H9 (cell line): ENCODE data around the gene MEIG1. TPM values are rescaled to one million over a fixed set of nuclear protein-coding genes. Genes with fewer than 3 reads are reported as not detected.

Experiments used
- DNase-seq: peaks from one replicate; pipeline ENCODE4 v3.0.0-alpha.2; 2017
- H2AFZ ChIP-seq: one replicate; pipeline ENCODE4 v1.6.1; 2013; ENCODE audit warnings: mild to moderate bottlenecking, low read length, control low read depth, moderate library complexity
- H2AK5ac ChIP-seq: 2 replicates; pipeline ENCODE4 v1.6.1; 2013; ENCODE audit warnings: low read length, control low read depth, mixed read lengths; ENCODE audit not compliant: insufficient read length
- H2BK120ac ChIP-seq: one replicate; pipeline ENCODE4 v1.6.1; 2013; ENCODE audit warnings: low read depth, mild to moderate bottlenecking, low read length, control low read depth, inconsistent platforms; ENCODE audit not compliant: poor library complexity, severe bottlenecking
- H2BK12ac ChIP-seq: 2 replicates; pipeline ENCODE4 v1.6.1; 2013; ENCODE audit warnings: low read length, control low read depth, mixed read lengths, low read depth; ENCODE audit not compliant: insufficient read length
- H2BK15ac ChIP-seq: 2 replicates; pipeline ENCODE4 v1.6.1; 2013; ENCODE audit warnings: low read depth, low read length, control low read depth
- H2BK20ac ChIP-seq: one replicate; pipeline ENCODE4 v1.6.1; 2013; ENCODE audit warnings: low read depth, mild to moderate bottlenecking, low read length, control low read depth, inconsistent platforms; ENCODE audit not compliant: poor library complexity, severe bottlenecking
- H2BK5ac ChIP-seq: 2 replicates; pipeline ENCODE4 v1.6.1; 2013; ENCODE audit warnings: low read length, control low read depth, mixed read lengths; ENCODE audit not compliant: insufficient read length
- H3K14ac ChIP-seq: 2 replicates; pipeline ENCODE4 v1.6.1; 2013; ENCODE audit warnings: low read length, control low read depth; ENCODE audit not compliant: insufficient read depth
- H3K18ac ChIP-seq: 2 replicates; pipeline ENCODE4 v1.6.1; 2013; ENCODE audit warnings: low read depth, mild to moderate bottlenecking, mixed read lengths, low read length, control low read depth; ENCODE audit not compliant: insufficient read length
- H3K23ac ChIP-seq: 2 replicates; pipeline ENCODE4 v1.6.1; 2013; ENCODE audit warnings: low read length, control low read depth, mixed read lengths, low read depth; ENCODE audit not compliant: insufficient read length
- H3K23me2 ChIP-seq: 2 replicates; pipeline ENCODE4 v1.6.1; 2013; ENCODE audit warnings: low read depth, mild to moderate bottlenecking, mixed read lengths, low read length, control low read depth; ENCODE audit not compliant: insufficient read length, poor library complexity, severe bottlenecking
- H3K27ac ChIP-seq: 2 replicates; pipeline ENCODE4 v1.5.1; 2013; ENCODE audit warnings: low read length, control low read depth, mixed read lengths, low read depth; ENCODE audit not compliant: insufficient read length
- H3K27me3 ChIP-seq: 2 replicates; pipeline ENCODE4 v1.6.1; 2013; ENCODE audit warnings: low read length, control low read depth, inconsistent platforms; ENCODE audit not compliant: insufficient read depth
- H3K4ac ChIP-seq: 2 replicates; pipeline ENCODE4 v1.6.1; 2013; ENCODE audit warnings: low read depth, mild to moderate bottlenecking, control low read depth, inconsistent platforms, low read length, moderate library complexity
- H3K4me1 ChIP-seq: 2 replicates; pipeline ENCODE4 v1.6.1; 2013; ENCODE audit warnings: low read length, control low read depth, inconsistent platforms; ENCODE audit not compliant: insufficient read depth
- H3K4me2 ChIP-seq: 2 replicates; pipeline ENCODE4 v1.6.1; 2013; ENCODE audit warnings: low read length, control low read depth, mixed read lengths; ENCODE audit not compliant: insufficient read length, insufficient read depth
- H3K56ac ChIP-seq: 2 replicates; pipeline ENCODE4 v1.6.1; 2013; ENCODE audit warnings: low read depth, mild to moderate bottlenecking, mixed read lengths, low read length, control low read depth; ENCODE audit not compliant: insufficient read length
- H3K79me1 ChIP-seq: 2 replicates; pipeline ENCODE4 v1.6.1; 2013; ENCODE audit warnings: low read depth, mild to moderate bottlenecking, moderate library complexity, low read length, control low read depth, inconsistent platforms; ENCODE audit not compliant: insufficient read depth, poor library complexity, severe bottlenecking
- H3K79me2 ChIP-seq: 2 replicates; pipeline ENCODE4 v1.6.1; 2013; ENCODE audit warnings: low read length, control low read depth, inconsistent platforms; ENCODE audit not compliant: insufficient read depth
- H3K9ac ChIP-seq: 2 replicates; pipeline ENCODE4 v1.6.1; 2013; ENCODE audit warnings: low read length, control low read depth, mixed read lengths; ENCODE audit not compliant: insufficient read length; ENCODE audit errors: extremely low read depth
- H3K9me3 ChIP-seq: one replicate; pipeline ENCODE4 v1.6.1; 2013; ENCODE audit warnings: low read depth, low read length, inconsistent platforms; ENCODE audit not compliant: control insufficient read depth
- H3T11ph ChIP-seq: one replicate; pipeline ENCODE4 v1.6.1; 2013; ENCODE audit warnings: mild to moderate bottlenecking, low read length, control low read depth, inconsistent platforms
- H4K20me1 ChIP-seq: one replicate; pipeline ENCODE4 v1.6.1; 2013; ENCODE audit not compliant: control insufficient read depth, insufficient read length, insufficient read depth
- H4K5ac ChIP-seq: 2 replicates; pipeline ENCODE4 v1.6.1; 2013; ENCODE audit warnings: low read depth, mild to moderate bottlenecking, mixed read lengths, low read length, control low read depth; ENCODE audit not compliant: insufficient read length
- H4K8ac ChIP-seq: replicated peaks from 2 replicates; pipeline ENCODE4 v1.6.1; 2013; ENCODE audit warnings: low read length, control low read depth, mixed read lengths, low read depth; ENCODE audit not compliant: insufficient read length
- H4K91ac ChIP-seq: 2 replicates; pipeline ENCODE4 v1.6.1; 2013; ENCODE audit warnings: low read depth, mild to moderate bottlenecking, moderate library complexity, mixed read lengths, low read length, control low read depth; ENCODE audit not compliant: insufficient read length
- H3K27ac Mint-ChIP-seq, 3 experiments: 2 replicates in 2 of 3; 3 replicates in 1 of 3; pipeline ENCODE4 v1.8.0; 2020 to 2021; ENCODE audit warnings: mixed read lengths in 3 of 3, mild to moderate bottlenecking in 1 of 3, moderate library complexity in 1 of 3
- H3K27me3 Mint-ChIP-seq: 2 replicates; pipeline ENCODE4 v1.8.0; 2021; ENCODE audit warnings: low read depth, mild to moderate bottlenecking, moderate library complexity, mixed read lengths
- H3K36me3 Mint-ChIP-seq, 3 experiments: 2 replicates in 2 of 3; 3 replicates in 1 of 3; pipeline ENCODE4 v1.8.0; 2020 to 2021; ENCODE audit warnings: low read depth in 3 of 3, mixed read lengths in 3 of 3; ENCODE audit not compliant: insufficient read depth in 1 of 3
- H3K4me1 Mint-ChIP-seq, 2 experiments: 2 replicates each; pipeline ENCODE4 v1.8.0; 2020; ENCODE audit warnings: mixed read lengths in 2 of 2
- H3K4me3 Mint-ChIP-seq, 2 experiments: 2 replicates in 1 of 2; 3 replicates in 1 of 2; pipeline ENCODE4 v1.8.0; 2020 to 2021; ENCODE audit warnings: mild to moderate bottlenecking in 2 of 2, mixed read lengths in 2 of 2, moderate library complexity in 1 of 2
- H3K9me3 Mint-ChIP-seq, 2 experiments: 2 replicates in 1 of 2; 3 replicates in 1 of 2; pipeline ENCODE4 v1.8.0; 2020; ENCODE audit warnings: mild to moderate bottlenecking in 2 of 2, mixed read lengths in 2 of 2, moderate library complexity in 1 of 2
- CTCF ChIP-seq: fragments of 200-600 bp; sonication (generic); conservative IDR thresholded peaks from 3 replicates; pipeline ENCODE4 v1.8.0; 2021; ENCODE audit warnings: antibody characterized with exemption, mild to moderate bottlenecking
- WGBS: extraction: QIAGEN DNeasy Blood & Tissue Kit; methylation state at CpG from one replicate; pipeline ENCODE4 v1.1.7; 2013; ENCODE audit warnings: missing lambda C conversion rate, low lambda C conversion rate, mixed read lengths; ENCODE audit not compliant: insufficient read length; ENCODE audit errors: extremely low coverage; 5-methylcytosine and 5-hydroxymethylcytosine counted together
- total RNA-seq: library from RNA; stranded (reverse); gene quantifications from 2 replicates; pipeline ENCODE4 v1.2.1, GENCODE V29; 2021

The MEIG1 gene
- total RNA-seq, 1 experiment from 2014 or later = 0.72 TPM

DNA sequence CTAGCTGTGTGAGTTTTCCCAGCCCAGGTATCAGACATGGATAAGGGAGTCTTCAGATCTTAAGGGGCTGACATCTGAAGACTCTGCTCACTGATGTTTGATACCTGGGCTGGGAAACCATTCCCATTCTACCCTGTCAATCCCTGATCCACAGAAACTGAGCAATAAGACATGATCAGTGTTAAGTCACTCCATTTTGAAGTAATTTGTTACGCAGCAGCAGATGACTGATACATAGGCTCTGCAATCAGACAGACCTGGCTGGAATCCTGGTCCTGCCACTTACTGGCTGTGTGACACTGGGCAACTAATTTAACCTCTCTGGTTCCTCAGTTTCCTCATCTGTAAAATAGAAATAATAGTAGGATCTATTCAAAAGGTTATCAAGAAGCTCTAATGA lies 11.9 kb upstream of the MEIG1 start:
- no peak overlapping the region for H3K27ac ChIP-seq
- peaks cover 4% of the 10 kb centered on the region for H3K79me1 ChIP-seq
- no peak overlapping the region for H3T11ph ChIP-seq
- H3K4me1 Mint-ChIP-seq = peaks cover 9 to 11% of the 10 kb centered on the region in 2 experiments
- no peak overlapping the region for H2BK15ac ChIP-seq
- H4K20me1 ChIP-seq = no peaks in the 10 kb centered on the region
- no peak overlapping the region for H3K27ac Mint-ChIP-seq
- H3K36me3 Mint-ChIP-seq = peaks cover 13 to 55% (median 32%) of the 10 kb centered on the region in 3 experiments
- H2BK120ac ChIP-seq = no peak overlapping the region
- H3K18ac ChIP-seq = no peak overlapping the region
- no peak overlapping the region for H3K9ac ChIP-seq
- no peaks in the 10 kb centered on the region for H3K27me3 Mint-ChIP-seq
- no peak overlapping the region for H3K4me3 Mint-ChIP-seq
- no peak overlapping the region for H4K91ac ChIP-seq
- no peak overlapping the region for H3K23ac ChIP-seq
- no peaks in the 10 kb centered on the region for H3K23me2 ChIP-seq
- no peaks in the 10 kb centered on the region for H3K79me2 ChIP-seq
- H3K4me1 ChIP-seq = 0 out of 2 replicates have a peak, but pooled peaks cover 2% of the 10 kb centered on the region
- no peaks in the 10 kb centered on the region for H3K27me3 ChIP-seq
- no peak overlapping the region for H2AFZ ChIP-seq
- no CpG with 5 or more reads among the region's 1 CpG for WGBS
- TF ChIP-seq CTCF = no peak
- H3K9me3 ChIP-seq = no peaks in the 10 kb centered on the region
- no peak overlapping the region for H3K4ac ChIP-seq
- H4K8ac ChIP-seq = no peak overlapping the region
- H2BK12ac ChIP-seq = no peak overlapping the region
- H2BK5ac ChIP-seq = no peak overlapping the region
- H3K14ac ChIP-seq = no peak overlapping the region
- no peak for DNase-seq
- H2AK5ac ChIP-seq = no peak overlapping the region
- no peak overlapping the region for H3K4me2 ChIP-seq
- H2BK20ac ChIP-seq = no peak overlapping the region
- H3K56ac ChIP-seq = no peak overlapping the region
- no peaks in the 10 kb centered on the region for H3K9me3 Mint-ChIP-seq
- no peak overlapping the region for H4K5ac ChIP-seq
